Skeletal muscle tissue (tissue), 4 donors: ENCODE measurements around the gene KCTD7. TPM values are rescaled to one million over a fixed set of nuclear protein-coding genes. Genes with fewer than 3 reads are reported as not detected.
A peak's percentile ranks its signal among the peaks of the same experiment; 100 is the strongest.
"Not testable (repeated sequence)": the region's sequence is repeated elsewhere in the genome, so short reads cannot be mapped to it uniquely, and the experiment has no call there.

Experiments
- H3K27ac ChIP-seq: one replicate; pipeline ENCODE4 v1.7.0; 2013; ENCODE audit warnings: mild to moderate bottlenecking, low read depth, low read length, inconsistent platforms
- H3K27me3 ChIP-seq, 3 donors: one replicate each; pipeline ENCODE4 v1.7.0; 2013; ENCODE audit warnings: low read length in 3 of 3; ENCODE audit not compliant: control insufficient read depth in 3 of 3, insufficient read depth in 3 of 3
- H3K36me3 ChIP-seq, 3 donors: one replicate each; pipeline ENCODE4 v1.7.0; 2013; ENCODE audit warnings: low read length in 3 of 3; ENCODE audit not compliant: control insufficient read depth in 3 of 3, insufficient read depth in 3 of 3
- H3K4me1 ChIP-seq, 3 donors: one replicate each; pipeline ENCODE4 v1.7.0; 2013; ENCODE audit warnings: low read length in 3 of 3, mild to moderate bottlenecking in 3 of 3; ENCODE audit not compliant: control insufficient read depth in 3 of 3, insufficient read depth in 3 of 3
- H3K4me3 ChIP-seq, 3 donors: one replicate each; pipeline ENCODE4 v1.7.0; 2013; ENCODE audit warnings: low read length in 3 of 3
- H3K9ac ChIP-seq, 3 donors: one replicate each; pipeline ENCODE4 v1.7.0; 2013; ENCODE audit warnings: low read length in 3 of 3, mild to moderate bottlenecking in 3 of 3, moderate library complexity in 2 of 3, low read depth in 1 of 3
- H3K9me3 ChIP-seq, 3 donors: one replicate each; pipeline ENCODE4 v1.7.0; 2013; ENCODE audit warnings: low read length in 3 of 3; ENCODE audit not compliant: control insufficient read depth in 3 of 3
- total RNA-seq: library from RNA; depleted of rRNA; stranded (reverse); fragments of >200 nt; gene quantifications from one replicate; pipeline ENCODE4 v1.2.3, GENCODE V29; 2014
- donor health status: Osteomylitis.

KCTD7 gene
- total RNA-seq, 1 donor from 2014 or later = 9.4 TPM

DNA sequence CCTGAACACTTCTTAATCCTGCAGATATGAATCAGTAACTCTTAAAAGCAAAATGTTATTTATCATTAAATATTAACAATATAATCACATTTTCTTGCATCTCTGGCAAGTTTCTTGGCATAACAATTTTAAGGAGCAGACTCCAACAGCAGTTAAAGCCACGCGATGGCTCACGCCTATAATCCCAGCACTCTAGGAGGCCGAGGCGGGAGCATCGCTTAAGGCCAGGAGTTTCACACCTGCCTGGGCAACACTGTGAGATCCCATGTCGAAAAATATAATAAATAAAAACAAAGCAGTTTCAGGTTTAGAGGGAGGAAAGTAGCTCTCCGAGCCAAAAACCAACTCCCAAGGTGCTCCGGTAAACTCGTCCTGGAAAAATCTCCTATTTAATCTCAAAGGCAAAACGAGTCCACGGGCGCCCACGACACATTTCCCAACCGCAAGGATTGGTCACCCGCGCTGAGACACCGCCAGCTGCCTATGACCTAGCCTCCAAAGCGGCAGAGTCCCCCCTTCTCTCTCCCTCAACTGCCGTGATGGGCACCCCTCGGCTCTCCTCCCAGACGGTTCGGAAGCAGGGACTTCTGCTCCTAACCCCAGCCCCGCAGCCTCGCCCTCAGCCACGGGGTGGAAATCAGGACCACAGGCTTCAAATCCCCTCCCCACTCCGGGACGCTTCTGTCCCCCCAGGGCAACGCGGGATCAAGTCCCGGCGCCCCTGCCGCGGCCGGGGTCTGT is 37.5 kb upstream of the KCTD7 start:
- Histone ChIP-seq H3K4me3 (peak overlapping the region; percentile 79 to 95 (median 93)), H3K9ac (peak overlapping the region; percentile 83 to 96 (median 91)), H3K4me1 (peaks cover 12 to 25% (median 18%) of the 10 kb centered on the region in 3 donors), H3K27ac (peak overlapping the region; percentile 95)
- not testable (repeated sequence) for H3K9me3 ChIP-seq, H3K36me3 ChIP-seq, H3K27me3 ChIP-seq

DNA sequence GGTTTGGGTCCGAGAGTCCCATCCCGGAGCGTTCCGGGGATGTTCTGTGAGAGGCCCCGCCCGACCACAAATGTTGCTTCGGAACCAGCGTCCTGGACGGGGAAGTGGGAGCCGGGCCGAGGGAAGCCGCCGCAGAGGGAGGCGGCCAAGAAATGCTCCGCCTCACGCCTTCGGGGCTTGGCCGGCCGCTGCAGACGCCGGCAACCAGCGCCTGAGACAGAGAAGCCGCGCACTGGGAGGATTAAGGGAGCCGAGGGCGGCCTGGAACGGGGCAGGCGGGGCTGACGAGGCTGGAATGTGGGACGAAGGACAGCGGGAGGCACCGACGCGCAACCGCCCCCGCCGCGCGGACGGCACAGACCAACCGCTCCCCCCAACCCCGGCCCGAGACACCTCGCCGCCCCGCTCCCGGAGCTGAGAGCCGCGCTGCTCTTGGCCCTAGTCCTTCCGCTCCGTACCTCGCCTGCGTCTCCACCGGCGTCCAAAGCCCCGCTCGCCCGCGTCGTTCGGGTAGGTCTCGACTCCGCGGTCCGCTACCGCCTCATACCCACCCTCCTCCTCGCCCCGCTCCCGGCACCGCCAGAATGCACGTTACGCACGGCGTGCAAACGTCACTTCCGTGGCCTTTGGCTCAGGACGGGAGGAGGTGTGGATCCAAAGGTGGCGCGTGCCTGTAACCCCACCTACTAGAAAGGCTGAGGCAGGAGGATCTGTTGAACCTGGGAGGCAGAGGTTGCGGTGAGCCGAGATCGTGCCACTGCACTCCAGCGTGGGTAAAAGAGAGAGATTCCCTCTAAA is 36.7 kb upstream of the KCTD7 start:
- Histone ChIP-seq H3K4me1 (peaks cover 12 to 25% (median 18%) of the 10 kb centered on the region in 3 donors), H3K4me3 (peak overlapping the region; percentile 79 to 95 (median 93)), H3K27ac (peak overlapping the region; percentile 95), H3K9ac (peak overlapping the region; percentile 83 to 96 (median 91)), H3K27me3 (no peaks in the 10 kb centered on the region), H3K9me3 (no peaks in the 10 kb centered on the region), H3K36me3 (no peaks in the 10 kb centered on the region)

DNA sequence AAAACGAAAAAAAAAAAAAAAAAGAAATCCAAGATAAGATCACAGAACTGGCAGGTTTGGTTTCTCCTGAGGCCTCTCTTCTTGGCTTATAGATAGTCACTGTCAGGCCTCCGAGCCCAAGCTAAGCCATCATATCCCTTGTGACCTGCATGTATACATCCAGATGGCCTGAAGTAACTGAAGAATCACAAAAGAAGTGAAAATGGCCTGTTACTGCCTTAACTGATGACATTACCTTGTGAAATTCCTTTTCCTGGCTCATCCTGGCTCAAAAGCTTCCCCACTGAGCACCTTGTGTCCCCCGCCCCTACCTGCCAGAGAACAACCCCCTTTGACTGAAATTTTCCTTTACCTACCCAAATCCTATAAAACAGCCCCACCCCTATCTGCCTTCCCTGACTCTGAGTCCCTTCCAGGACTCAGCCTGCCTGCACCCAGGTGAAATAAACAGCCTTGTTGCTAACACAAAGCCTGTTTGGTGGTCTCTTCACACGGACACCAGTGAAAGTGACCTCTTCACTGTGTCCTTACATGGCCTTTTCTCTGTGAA is 36.0 kb upstream of the KCTD7 start:
- Histone ChIP-seq H3K27ac (peak overlapping the region; percentile 95), H3K4me1 (peaks cover 12 to 24% (median 18%) of the 10 kb centered on the region in 3 donors), H3K9ac (peak overlapping the region; percentile 83 to 96 (median 91)), H3K4me3 (peak overlapping the region; percentile 79 to 95 (median 93))
- not testable (repeated sequence) for H3K9me3 ChIP-seq, H3K36me3 ChIP-seq, H3K27me3 ChIP-seq

DNA sequence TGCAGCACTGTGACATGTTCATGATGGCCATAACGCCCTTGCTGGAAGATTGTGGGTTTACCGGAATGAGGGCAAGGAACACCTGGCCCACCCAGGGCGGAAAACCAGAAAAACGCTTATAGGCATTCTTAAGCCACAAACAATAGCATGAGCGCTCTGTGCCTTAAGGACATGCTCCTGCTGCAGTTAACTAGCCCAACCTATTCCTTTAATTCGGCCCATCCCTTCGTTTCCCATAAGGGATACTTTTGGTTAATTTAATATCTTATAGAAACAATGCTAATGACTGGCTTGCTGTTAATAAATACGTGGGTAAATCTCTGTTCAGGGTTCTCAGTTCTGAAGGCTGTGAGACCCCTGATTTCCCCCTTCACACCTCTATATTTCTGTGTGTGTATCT is 34.6 kb upstream of the KCTD7 start:
- not testable (repeated sequence) for H3K9me3 ChIP-seq, H3K36me3 ChIP-seq, H3K4me3 ChIP-seq, H3K27ac ChIP-seq, H3K9ac ChIP-seq, H3K27me3 ChIP-seq
- H3K4me1 ChIP-seq = peaks cover 11 to 17% (median 15%) of the 10 kb centered on the region in 3 donors

DNA sequence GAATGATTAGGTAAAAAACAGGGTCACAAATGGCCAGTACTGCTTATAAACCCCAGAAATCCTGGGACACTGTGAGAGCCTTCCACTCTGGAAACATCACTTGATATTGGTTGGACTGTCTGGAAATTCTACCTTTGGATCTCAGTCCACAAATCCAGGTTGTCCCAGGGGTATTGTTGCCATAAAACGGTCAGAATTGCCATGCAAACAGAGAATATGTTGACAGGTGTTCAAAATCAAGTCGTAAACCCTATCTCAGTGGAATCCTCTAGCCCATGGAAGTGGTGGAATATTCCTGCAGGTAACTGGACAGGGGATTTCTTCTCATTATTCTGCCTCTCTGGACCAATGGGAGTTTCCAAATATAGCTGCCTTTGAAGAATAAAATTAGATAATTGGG is 31.2 kb upstream of the KCTD7 start:
- H3K9me3 ChIP-seq = no peaks in the 10 kb centered on the region
- H3K4me3 ChIP-seq = no peak overlapping the region
- no peaks in the 10 kb centered on the region for H3K36me3 ChIP-seq
- H3K27ac ChIP-seq = no peak overlapping the region
- H3K9ac ChIP-seq = no peak overlapping the region
- no peaks in the 10 kb centered on the region for H3K27me3 ChIP-seq
- peaks cover 0 to 4% (median 0%) of the 10 kb centered on the region in 3 donors for H3K4me1 ChIP-seq

DNA sequence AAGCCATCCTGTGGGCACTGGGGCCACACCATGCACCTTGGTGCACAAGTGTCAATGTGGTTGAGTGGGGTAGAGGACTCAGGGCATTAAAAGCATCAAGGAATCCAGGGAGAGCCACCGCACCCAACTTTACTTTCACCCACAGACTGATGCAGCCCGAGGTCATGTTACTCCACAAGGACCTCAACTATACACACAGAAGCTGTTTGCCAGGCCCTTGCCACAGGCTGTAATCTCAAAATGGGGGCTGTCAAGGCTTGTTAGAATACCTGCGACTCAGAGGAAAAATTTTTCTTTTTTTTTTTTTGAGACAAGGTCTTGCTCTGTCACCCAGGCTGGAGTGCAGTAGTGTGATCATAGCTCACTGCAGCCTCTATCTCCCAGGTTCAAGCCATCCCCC is 26.5 kb upstream of the KCTD7 start:
- no peak overlapping the region for H3K27ac ChIP-seq
- H3K36me3 ChIP-seq = no peaks in the 10 kb centered on the region
- H3K9me3 ChIP-seq = no peaks in the 10 kb centered on the region
- no peaks in the 10 kb centered on the region for H3K27me3 ChIP-seq
- H3K9ac ChIP-seq = no peak overlapping the region
- no peak overlapping the region for H3K4me3 ChIP-seq
- H3K4me1 ChIP-seq = no peaks in the 10 kb centered on the region

DNA sequence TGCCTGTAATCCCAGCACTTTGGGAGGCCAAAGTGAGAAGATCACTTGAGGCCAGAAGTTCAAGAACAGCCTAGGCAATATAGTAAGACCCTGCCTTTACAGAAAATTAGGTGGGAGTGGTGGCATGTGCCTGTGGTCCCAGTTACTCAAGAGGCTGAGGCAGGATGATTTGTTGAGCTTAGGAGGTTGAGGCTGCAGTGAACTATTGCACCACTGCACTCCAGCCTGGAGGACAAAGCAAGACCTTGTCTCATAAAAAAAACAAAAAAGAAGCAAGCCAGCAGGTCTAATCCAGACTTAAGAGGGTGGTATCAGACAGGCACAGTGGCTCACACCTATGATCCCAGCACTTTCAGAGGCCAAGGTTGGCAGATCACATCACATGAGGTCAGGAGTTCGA is 24.5 kb upstream of the KCTD7 start:
- H3K9me3 ChIP-seq = no peaks in the 10 kb centered on the region

DNA sequence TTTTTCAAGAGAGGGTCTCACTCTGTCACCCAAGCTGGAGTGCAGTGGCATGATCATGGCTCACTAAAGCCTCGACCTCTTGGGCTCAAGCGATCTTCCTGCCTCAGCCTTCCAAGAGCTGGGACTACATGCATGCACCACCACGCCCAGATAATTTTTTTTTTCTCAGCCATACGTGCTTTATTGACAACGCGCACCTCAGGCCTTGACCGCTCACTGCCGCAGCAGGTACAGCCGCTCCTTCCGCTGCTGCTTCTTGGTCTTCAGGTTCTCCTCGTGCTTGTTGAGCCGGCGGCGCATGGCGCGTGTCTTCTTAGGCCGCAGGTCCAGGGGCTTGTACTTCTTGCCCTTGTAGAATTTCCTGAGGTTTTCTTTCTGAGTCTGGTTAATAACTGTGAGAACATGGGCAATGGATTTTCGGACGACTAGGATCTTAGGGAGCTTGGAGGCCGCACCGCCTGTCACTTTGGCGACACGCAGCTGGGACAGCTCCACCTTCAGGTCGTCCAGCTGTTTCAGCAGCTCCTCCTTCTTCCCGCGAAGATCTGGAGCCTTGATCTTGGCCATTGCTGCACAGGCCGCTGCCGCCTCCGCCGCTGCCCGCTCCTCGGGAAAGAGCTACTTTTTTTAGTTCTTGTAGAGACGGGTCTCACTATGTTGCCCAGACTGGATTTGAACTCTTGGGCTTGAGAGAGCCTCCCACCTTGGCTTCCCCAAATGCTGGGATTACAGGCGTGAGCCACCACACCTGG is 22.0 kb upstream of the KCTD7 start:
- H3K4me3 ChIP-seq, H3K4me1 ChIP-seq, H3K27ac ChIP-seq, H3K9ac ChIP-seq, H3K27me3 ChIP-seq, H3K36me3 ChIP-seq, H3K9me3 ChIP-seq: not testable (repeated sequence)

More for the DNA sequence above, 24.5 kb upstream of the KCTD7 start:
- Histone ChIP-seq H3K27me3 (no peaks in the 10 kb centered on the region), H3K36me3 (no peaks in the 10 kb centered on the region), H3K4me1 (no peaks in the 10 kb centered on the region), H3K4me3 (no peak overlapping the region), H3K9ac (no peak overlapping the region), H3K27ac (no peak overlapping the region)

DNA sequence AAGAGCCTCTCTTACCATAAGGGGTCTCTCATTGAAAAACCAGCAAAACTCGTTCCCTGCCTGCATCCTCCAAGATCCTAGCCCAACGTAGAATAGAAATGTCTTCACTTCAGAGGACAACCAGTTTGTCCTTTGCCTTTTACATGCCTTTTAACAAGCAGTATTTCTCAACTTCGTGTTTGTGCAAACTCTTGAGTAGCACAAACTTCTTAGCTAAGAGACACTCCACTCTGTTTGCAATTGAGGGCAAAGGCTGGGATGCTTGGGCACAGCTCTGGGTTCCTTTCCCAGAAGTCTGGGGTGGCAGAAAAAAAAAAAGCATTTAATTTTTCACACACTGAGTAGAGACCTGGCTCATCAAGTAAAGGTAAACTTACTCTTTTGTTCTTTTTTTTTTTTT is 19.5 kb upstream of the KCTD7 start:
- no peaks in the 10 kb centered on the region for H3K27me3 ChIP-seq
- H3K9ac ChIP-seq = no peak overlapping the region
- H3K4me3 ChIP-seq = no peak overlapping the region
- no peaks in the 10 kb centered on the region for H3K36me3 ChIP-seq
- H3K4me1 ChIP-seq = no peaks in the 10 kb centered on the region
- no peak overlapping the region for H3K27ac ChIP-seq
- H3K9me3 ChIP-seq = no peaks in the 10 kb centered on the region
